Activated B cell treated with CpG ODN at 0.5 μM for 24 hours (primary cell): Measurements from ENCODE around the gene G6PC1. TPM values are rescaled to one million over a fixed set of nuclear protein-coding genes. Genes with fewer than 3 reads are reported as not detected.
"Not testable (repeated sequence)": the region's sequence is repeated elsewhere in the genome, so short reads cannot be mapped to it uniquely, and the experiment has no call there.

Experiments used
- ATAC-seq: fragments of 200-7000 bp; cut with Tn5 transposase; one replicate; pipeline ENCODE4 v1.10.0; 2021; ENCODE audit warnings: low read depth, mild to moderate bottlenecking, moderate library complexity
- CTCF ChIA-PET: fragments of 350-600 bp; sonication (Branson Sonifier 250); formaldehyde crosslinking; loops from one replicate; lab custom pipeline; 2021; ENCODE audit warnings: antibody characterized with exemption; lab: Charles Lee
- POLR2A ChIA-PET: fragments of 350-600 bp; sonication (Branson Sonifier 250); formaldehyde crosslinking; loops from one replicate; lab custom pipeline; 2021; ENCODE audit warnings: antibody characterized with exemption; lab: Charles Lee
- DNase-seq: peaks from one replicate; pipeline ENCODE4 v3.0.0; 2022
- H3K27ac Mint-ChIP-seq: one replicate; pipeline ENCODE4 v1.8.0; 2020; ENCODE audit warnings: mixed read lengths
- H3K27me3 Mint-ChIP-seq: one replicate; pipeline ENCODE4 v1.8.0; 2021; ENCODE audit warnings: mixed read lengths
- H3K36me3 Mint-ChIP-seq: one replicate; pipeline ENCODE4 v1.8.0; 2021; ENCODE audit warnings: low read depth, mixed read lengths
- H3K4me1 Mint-ChIP-seq: one replicate; pipeline ENCODE4 v1.8.0; 2021; ENCODE audit warnings: mixed read lengths
- H3K4me3 Mint-ChIP-seq: one replicate; pipeline ENCODE4 v1.8.0; 2020; ENCODE audit warnings: mild to moderate bottlenecking, mixed read lengths
- H3K9me3 Mint-ChIP-seq: one replicate; pipeline ENCODE4 v1.8.0; 2020; ENCODE audit warnings: mixed read lengths
- intact Hi-C: fragments of 100-400 bp; cut with micrococcal nuclease; formaldehyde crosslinking; loops from one replicate; pipeline ENCODE4 v1.15.1; 2024
- total RNA-seq: library from RNA; stranded (reverse); gene quantifications from 2 replicates; pipeline ENCODE4 v1.2.3, GENCODE V29; 2022
- TF ChIP-seq, protein P1 (sequence below): fragments of 200-600 bp; IDR thresholded peaks from one replicate; pipeline ENCODE4 v1.8.0; 2022; ENCODE audit warnings: antibody characterized with exemption, mild to moderate bottlenecking

The G6PC1 gene
- total RNA-seq, 1 donor from 2014 or later, result not detected

- Mint-ChIP-seq H3K36me3 (no peaks in the 10 kb centered on the region), H3K4me3 (no peak overlapping the region), H3K4me1 (no peaks in the 10 kb centered on the region), H3K27ac (no peak overlapping the region), H3K9me3 (no peaks in the 10 kb centered on the region), H3K27me3 (peaks cover 14% of the 10 kb centered on the region)
- intact Hi-C loops, result no loop called here
- TF ChIP-seq, protein P1, sequence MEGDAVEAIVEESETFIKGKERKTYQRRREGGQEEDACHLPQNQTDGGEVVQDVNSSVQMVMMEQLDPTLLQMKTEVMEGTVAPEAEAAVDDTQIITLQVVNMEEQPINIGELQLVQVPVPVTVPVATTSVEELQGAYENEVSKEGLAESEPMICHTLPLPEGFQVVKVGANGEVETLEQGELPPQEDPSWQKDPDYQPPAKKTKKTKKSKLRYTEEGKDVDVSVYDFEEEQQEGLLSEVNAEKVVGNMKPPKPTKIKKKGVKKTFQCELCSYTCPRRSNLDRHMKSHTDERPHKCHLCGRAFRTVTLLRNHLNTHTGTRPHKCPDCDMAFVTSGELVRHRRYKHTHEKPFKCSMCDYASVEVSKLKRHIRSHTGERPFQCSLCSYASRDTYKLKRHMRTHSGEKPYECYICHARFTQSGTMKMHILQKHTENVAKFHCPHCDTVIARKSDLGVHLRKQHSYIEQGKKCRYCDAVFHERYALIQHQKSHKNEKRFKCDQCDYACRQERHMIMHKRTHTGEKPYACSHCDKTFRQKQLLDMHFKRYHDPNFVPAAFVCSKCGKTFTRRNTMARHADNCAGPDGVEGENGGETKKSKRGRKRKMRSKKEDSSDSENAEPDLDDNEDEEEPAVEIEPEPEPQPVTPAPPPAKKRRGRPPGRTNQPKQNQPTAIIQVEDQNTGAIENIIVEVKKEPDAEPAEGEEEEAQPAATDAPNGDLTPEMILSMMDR, result no peak
- ATAC-seq (no peak), DNase-seq (no peak)
- CTCF ChIA-PET, result no interaction called here
- POLR2A ChIA-PET, result no interaction called here
These were observed 9.0 kb upstream of the G6PC1 start for GRCh38 chr17:42891539-42892152.

DNA sequence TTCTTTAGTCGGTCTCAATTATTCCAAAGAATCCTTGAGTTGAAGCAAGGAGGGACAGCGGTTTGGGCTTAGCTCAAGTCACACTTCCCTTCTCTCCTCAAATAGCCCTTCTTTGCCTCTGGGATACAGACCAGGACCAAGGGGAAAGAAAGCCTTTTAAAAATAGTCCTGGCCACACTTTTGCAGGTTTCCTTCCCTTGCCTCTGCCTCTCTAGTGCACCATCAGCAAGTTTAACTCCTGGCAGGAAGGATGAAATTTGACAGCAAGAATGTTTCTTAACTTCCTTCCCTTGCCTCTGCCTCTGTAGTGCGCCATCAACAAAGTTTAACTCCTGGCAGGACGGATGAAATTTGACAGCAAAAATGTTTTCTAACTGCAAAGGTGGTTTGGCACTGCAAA, 7.2 kb upstream of the G6PC1 start:
- ATAC-seq (no peak), DNase-seq (no peak)
- ChIA-PET POLR2A (no interaction called here), CTCF (no interaction called here)
- Mint-ChIP-seq H3K36me3 (no peaks in the 10 kb centered on the region), H3K9me3 (no peaks in the 10 kb centered on the region), H3K4me1 (no peaks in the 10 kb centered on the region), H3K27me3 (peaks cover 15% of the 10 kb centered on the region), H3K4me3 (no peak overlapping the region), H3K27ac (no peak overlapping the region)
- TF ChIP-seq, protein P1, result no peak
- intact Hi-C loops, result no loop called here

DNA sequence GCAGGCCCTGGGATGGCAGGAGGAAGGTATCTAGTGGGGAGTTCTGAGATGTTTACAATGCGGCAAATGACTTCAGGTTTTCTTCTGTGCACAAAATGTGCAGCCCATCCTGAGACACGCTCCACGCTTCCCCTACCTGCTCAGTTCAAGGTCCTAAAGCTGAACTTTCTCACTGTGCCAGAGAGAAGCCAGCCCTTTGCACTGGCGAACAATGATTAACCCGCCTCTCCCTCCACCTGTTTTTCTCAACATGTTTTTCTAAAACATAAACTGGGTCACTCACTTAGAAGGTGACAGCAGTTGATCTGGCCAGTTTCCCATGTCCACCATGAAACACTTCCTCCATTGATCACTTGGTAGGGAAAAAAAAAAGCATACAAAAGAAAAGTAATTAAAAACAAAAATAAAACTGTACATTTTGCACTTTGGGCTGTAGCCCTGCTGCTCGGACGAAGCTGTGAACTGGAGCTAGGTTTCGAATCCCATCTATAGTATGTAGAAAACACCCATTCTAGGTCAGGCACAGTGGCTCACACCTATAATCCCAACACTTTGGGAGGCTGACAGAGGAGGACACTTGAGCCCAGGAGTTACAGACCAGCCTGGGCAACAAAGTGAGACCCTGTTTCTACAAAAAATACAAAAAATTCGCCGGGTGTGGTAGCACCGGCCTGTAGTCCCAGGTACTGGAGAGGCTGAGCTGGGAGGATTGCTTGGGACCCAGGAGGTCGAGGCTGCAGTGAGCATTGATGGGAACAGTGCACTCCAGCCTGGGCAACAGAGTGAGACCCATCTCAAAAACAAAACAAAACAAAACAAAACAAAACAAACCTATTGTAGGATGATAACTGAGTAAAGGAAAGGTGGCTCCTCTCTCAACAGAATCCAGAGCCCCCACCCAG, 6.1 kb upstream of the G6PC1 start:
- no peak for ATAC-seq
- Mint-ChIP-seq H3K4me3 (no peak overlapping the region), H3K27me3 (peaks cover 16% of the 10 kb centered on the region), H3K27ac (no peak overlapping the region), H3K9me3 (no peaks in the 10 kb centered on the region), H3K4me1 (no peaks in the 10 kb centered on the region), H3K36me3 (no peaks in the 10 kb centered on the region)
- intact Hi-C loops, result no loop called here
- DNase-seq, result no peak
- ChIA-PET CTCF (interaction anchor here (0.6 kb wide), 1 partner anchor 499 kb away, joined by 3 read pairs; no protein-coding TSS in a partner anchor), POLR2A (interaction anchor here (0.6 kb wide), 1 partner anchor 574 kb away, joined by 3 read pairs; no protein-coding TSS in a partner anchor)
- TF ChIP-seq, protein P1, result no peak

DNA sequence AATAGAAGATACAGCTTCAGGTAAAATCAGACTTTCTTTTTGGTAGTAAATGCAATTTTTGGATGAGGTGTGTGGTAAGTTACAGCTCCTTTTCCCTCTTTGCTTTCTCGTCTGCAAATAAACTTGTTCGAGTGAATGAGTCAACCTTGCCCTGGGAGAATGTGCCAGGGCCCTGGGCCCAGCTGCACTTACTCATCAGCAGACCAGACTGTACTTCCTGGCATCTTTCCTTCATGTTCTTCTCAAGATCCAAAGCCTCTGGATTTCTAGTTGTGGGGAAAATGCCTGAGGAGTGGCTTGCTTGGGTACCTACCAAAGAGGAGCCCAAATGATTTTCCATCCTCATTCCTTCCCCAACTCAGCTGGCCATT, 5.4 kb upstream of the G6PC1 start:
- no peak overlapping the region for H3K27ac Mint-ChIP-seq
- H3K27me3 Mint-ChIP-seq, result peaks cover 16% of the 10 kb centered on the region
- ChIA-PET POLR2A (no interaction called here), CTCF (interaction anchor here (0.6 kb wide), 1 partner anchor 498 kb away, joined by 3 read pairs; no protein-coding TSS in a partner anchor)
- TF ChIP-seq, protein P1, result no peak
- no peak overlapping the region for H3K4me3 Mint-ChIP-seq
- no peaks in the 10 kb centered on the region for H3K36me3 Mint-ChIP-seq
- no peaks in the 10 kb centered on the region for H3K9me3 Mint-ChIP-seq
- ATAC-seq (no peak), DNase-seq (no peak)
- intact Hi-C loops, result no loop called here
- no peaks in the 10 kb centered on the region for H3K4me1 Mint-ChIP-seq

GRCh38 chr17:42898147-42898811, 2.3 kb upstream of the G6PC1 start:
- POLR2A ChIA-PET, result no interaction called here
- no peaks in the 10 kb centered on the region for H3K4me1 Mint-ChIP-seq
- intact Hi-C loops, result no loop called here
- H3K9me3 Mint-ChIP-seq, result no peaks in the 10 kb centered on the region
- CTCF ChIA-PET, result no interaction called here
- no peaks in the 10 kb centered on the region for H3K36me3 Mint-ChIP-seq
- H3K4me3 Mint-ChIP-seq, result no peak overlapping the region
- TF ChIP-seq, protein P1, result no peak
- no peak overlapping the region for H3K27ac Mint-ChIP-seq
- ATAC-seq (no peak), DNase-seq (no peak)
- peaks cover 12% of the 10 kb centered on the region for H3K27me3 Mint-ChIP-seq

DNA sequence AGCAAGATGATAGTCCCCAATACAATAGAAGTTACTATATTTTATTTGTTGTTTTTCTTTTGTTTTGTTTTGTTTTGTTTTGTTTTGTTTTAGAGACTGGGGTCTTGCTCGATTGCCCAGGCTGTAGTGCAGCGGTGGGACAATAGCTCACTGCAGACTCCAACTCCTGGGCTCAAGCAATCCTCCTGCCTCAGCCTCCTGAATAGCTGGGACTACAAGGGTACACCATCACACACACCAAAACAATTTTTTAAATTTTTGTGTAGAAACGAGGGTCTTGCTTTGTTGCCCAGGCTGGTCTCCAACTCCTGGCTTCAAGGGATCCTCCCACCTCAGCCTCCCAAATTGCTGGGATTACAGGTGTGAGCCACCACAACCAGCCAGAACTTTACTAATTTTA, 618 bp upstream of the G6PC1 start:
- DNase-seq, H3K27ac Mint-ChIP-seq, H3K4me1 Mint-ChIP-seq, CTCF ChIA-PET, H3K9me3 Mint-ChIP-seq, H3K36me3 Mint-ChIP-seq, ATAC-seq, H3K27me3 Mint-ChIP-seq, intact Hi-C loops, H3K4me3 Mint-ChIP-seq, POLR2A ChIA-PET: not testable (repeated sequence)
